HCEC 1CT (cell line): ENCODE results near the gene SLC29A3.

Source experiments
- DNase-seq: peaks from one replicate; pipeline ENCODE4 v3.0.0-alpha.2; 2017

SLC29A3 gene

DNA sequence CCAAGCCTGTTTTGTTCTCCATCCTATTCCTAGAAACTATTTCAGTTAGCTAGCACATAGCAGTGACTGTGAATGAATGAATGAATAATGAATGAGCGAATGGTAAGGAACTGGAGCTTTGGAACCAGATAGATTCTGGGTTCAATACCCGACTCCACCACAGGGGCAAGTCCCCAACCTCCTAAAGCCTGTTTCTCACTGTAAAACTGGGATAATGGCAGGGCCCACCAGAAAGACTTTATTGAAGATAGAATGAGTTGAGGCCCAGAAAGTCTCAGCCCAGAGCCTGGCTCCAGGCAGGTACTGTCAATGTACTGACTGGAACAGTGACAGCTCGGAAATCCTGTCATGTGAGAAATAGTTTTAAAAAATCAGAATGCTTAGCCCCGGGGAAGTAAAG, 76.6 kb downstream of the SLC29A3 start:
- DNase-seq: no peak

DNA sequence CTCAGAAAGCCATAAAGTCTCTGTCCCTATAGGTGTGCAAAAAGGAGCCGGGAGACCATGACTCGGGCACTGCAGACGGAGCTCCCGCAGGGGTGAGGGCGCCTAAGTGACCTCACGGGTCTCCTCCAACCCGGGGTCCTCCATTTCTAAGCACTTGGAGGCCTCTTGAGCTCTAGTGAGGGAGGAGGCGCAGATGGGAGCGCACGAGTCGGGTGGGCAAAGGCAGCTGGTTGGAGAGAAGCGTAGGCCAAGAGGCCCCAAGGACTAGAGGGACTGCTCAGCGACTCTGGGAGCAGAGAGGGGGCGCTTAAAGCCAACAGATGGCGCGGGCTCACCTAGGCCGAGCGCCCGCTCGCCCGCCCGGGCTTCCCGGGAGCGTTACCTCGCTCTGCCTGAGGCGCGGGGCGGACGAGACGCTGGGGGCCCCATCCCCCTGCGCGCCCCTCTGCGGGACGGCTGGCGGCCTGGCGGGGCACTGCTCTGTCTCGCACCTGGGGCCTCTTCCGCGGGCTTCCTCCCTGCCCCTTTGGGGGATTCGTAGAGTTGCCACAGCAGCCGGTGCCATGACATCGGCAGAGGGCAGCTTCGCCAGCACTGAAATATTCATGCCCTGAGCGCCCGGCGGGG, 77.1 kb downstream of the SLC29A3 start:
- no peak for DNase-seq

DNA sequence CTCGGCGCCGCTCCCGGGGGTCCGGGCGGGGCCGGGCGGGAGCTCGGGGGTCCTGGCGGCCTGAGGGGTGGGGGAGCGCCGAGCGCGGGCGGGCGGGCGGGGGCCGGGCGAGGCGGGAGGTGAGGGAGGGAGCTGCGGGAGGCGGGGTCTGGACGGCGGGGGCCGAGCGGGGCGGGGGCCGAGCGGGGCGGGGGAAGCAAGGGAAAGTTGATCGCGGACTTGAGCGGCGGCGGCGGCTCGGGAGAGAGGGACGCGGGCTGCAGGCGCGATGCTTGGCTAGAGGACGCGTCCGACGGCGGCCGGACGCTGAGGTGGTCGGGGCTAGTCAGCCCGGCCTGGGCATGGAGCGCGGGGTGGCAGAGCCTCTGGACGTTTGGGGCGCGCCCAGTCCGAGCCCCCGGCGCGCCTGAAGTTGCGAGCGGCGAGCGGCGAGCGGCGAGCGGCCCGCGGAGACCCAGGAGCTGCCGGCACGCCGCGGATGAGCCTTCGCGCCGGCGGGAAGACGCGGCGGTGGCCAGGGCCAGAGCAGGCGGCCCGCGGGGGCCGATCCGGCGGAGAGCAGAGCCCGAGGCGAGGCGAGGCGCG, 77.7 kb downstream of the SLC29A3 start, which contains the start of gene CDH23:
CDH23 (plus strand) TSS at position 210 of the 585 bp plus-strand sequence. CDS start 42,912 bp downstream, outside the sequence.
- DNase-seq: no peak

DNA sequence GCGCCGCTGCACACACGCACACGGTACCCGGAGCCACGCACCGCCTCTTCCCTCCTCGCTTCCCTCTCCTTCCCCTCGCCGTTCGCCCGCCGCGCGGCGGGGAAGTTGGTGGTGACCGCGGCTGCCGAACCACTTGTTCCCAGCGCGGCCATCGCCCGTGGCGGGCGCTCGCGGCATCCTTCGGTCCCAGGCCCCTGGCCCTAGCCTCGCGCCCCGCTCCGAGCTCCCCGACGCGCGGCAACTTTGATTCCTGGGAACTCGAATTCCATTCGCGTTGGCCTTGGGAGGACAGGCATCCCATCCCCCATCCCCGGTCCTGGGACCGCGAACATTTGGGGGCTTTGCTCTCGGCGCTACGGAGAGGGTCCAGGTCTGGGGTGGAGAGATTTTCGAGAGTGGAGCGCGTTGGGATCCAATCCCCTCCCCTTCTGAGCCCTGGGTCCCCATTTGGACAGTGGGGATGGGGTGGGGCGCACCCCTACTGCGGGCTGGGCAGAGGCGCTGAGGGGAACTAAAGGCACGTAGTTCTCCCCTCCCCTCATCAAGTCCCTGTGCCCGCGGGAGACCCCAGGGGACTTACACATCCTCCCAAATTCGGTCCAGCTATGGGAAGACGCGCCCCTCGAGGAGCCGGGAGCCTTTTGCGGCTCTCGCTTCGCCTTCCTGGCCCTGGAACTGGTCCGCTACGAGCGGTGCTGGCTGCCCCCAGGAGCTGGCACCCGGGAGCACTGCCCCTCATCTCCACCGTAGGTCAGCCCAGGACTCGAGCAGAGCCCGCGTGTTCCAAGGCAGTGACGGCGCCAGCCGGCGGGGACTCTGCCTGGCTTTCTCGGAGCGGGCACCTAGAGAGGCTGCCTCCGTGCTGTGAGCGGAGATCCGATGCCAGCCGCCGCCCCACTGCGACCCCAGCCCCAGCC, 78.5 kb downstream of the SLC29A3 start:
- no peak for DNase-seq

DNA sequence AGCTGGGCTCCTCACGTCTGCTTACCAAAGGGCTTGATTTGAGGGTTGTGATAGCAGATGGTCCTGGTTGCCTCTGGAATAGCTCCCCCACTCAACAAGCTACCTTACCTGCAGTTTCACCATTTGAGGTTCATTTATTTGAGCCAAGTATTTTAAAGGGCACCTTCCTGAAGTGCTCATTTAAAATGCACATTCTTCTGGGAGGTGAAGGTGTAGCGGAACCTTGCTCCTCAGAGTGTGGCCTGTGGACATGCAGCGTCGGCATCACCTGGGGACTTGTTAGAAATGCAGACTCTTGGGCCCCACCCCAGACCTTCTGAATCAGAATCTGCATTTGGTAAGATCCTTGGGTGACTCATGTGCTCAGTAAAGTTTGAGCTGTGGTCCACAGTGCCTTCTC, 79.9 kb downstream of the SLC29A3 start:
- no peak for DNase-seq

DNA sequence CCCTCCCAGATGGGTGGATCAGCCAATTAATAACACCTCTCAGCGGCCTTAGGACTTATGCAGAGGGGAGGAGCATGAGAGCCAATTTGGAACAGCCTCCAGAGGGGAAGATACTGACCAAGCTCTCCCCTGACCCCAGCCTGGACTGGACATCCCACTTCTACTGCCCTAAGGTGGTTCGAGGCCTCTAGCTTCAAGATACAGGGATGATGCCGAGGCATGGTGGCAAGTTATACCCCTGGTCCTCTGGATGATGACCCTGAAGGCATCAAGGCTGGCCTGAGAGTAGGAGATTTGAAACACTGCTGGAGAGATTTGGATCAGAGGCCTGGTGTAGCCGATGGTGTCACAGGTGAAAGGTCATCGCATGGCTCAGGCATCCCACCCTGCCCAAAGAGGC, 80.9 kb downstream of the SLC29A3 start:
- DNase-seq: no peak

DNA sequence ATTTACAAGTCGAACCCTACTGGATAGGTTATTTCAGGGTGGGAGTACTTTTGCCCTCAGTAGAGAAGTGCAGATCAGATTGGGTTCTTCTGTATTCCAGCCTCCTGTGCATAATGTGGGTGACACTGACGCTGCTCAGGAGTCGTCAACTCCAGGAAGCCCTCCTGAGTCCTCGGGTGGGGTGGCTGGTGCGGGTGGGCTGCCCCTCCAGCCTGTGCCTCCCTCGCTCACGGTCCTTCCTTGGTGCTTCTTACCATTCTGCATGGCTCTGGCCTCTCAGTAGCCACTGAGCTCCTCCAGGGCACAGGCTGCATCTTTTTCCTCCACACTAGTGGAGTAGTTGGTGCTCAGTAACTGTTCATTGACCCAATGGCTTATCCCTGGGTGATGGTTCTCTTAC, 82.0 kb downstream of the SLC29A3 start:
- DNase-seq: no peak

DNA sequence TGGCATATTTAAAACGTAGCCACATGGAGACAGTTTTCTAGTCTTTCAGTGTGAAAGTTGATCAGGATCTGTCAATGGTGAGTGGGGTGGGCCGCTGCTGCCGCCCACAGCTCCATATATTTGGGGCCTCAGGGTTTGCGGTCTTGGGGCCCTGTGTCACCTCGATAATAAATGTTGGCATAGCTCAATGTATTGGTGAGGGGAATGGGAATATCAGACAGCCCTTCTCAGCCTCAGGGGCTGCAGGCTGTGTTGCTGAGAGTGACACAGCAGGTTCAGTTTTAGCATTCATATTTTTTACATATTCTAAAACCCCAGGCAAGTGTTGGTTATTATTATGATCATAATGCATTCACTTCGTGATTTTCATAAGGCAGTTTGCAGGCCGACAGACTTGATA, 82.9 kb downstream of the SLC29A3 start:
- DNase-seq: no peak

DNA sequence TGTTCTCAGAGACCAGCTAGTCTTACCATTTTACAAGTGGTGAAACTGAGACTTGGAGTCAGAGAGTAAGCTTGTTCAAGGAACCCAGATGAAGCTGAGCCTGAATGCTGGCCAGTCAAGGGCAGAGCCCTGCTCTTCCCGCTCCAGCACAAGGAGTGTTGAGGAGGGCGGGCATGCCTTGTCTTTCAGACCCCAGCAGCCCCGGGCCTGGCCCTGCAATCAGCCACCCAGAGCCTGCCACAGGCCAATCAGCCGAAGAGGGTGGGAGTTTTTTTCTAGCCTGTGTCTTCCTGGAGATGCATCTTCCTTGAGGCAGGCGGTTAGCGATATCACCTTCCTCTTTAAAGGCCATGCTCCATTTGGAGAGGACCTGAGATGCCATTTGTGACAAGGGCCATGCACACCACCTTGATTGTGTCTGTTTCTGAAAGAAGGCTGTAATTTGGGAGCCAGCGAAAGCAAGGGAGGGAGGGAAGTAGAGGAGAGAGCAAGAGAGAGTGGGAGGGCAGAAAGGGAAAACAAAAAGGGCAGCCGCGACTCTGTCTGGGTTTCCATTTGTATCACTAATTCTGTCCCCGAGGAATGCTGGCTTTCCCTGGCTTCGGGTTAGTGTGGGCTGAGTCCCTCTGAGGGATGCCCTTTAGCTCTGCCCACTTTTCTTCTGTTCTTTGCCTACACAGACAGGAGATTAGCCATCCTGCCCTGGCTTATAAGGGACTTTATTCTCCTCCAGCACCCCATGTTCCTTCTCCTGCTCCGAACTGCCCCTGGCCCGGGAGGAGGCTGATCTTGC, 85.6 kb downstream of the SLC29A3 start:
- no peak for DNase-seq

DNA sequence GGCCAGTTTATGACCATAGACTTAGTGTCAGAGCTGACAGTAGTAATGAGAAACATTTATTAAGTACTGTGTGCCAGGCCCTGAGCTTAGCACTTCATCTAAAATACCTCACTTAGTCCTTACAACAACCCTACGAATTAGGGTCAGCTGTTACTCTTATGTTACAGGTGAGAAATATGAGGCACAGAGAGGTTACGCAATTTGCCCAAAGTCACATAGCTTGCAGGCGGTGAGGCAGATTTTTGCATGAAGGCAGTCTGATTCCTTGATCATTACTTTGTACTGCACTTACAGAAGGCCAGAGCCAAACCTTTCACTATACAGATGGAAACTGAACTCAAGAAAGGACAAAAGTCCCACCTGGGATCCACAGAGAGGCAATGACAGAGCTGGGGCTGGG, 87.8 kb downstream of the SLC29A3 start:
- no peak for DNase-seq

DNA sequence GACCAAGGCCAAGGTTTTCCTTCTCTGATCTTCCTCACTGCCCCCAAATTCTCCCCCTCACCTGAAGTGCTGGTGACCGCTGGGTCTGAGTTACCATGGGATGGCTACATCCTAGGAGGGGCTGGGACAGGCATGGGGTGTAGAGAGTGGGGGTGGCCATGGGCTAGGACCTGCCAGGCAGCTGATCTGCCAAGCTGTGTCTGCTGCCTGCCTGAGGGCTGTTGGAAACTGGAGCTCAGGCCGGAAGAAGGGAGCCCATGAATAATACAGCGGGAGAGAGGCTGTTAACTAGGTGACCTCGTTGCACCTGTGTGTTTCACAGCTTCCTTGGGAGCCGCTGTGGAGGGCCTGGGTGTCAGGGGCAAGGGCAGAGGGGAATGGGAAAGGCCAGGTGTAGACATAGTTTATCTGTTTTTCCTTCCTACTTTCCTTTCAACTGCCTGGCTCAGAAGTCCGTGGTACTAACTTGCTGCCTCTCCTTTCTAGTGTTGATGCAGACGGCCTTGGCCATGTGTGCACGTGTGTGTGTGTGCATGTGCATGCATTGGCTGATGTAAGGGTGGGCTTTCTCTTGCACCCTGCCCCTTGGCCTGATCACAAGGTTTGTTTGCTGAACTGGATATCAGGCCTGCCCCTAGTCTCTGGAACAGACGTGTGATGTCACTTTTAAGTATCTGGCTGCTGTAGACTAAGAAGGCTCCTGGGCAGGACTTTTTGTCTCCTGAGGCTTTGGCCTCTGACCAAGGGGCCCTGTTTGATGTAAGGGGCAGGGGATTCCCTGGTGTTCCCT, 89.6 kb downstream of the SLC29A3 start:
- DNase-seq: no peak

DNA sequence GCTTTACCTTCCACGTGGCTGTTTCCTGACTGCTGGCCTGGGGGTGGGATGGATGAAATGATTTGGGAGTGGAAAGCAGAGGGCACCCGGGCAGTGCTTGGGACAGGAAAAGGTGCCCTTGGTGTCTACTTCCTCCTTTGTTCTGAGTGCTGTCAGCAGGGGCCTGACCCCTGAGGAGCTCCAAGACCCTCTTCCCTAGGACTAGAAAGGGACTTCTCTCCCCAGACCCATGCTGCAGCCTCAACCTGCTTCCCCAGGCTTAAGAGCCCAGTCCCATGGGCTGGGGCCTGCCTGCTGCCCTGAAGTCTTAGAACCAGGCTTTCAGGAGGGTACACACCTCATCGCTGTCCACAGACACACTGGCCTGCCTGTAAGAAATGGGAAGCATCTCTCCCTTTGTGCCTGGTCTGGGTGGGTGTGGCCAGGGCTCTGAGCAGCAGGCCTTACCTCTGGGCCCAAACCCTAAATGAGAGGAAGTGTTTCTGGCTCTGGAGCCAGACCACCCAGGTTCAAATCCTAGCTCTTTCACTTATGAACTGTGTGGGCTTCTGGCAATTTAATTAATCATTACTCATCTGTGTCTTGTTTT, 90.6 kb downstream of the SLC29A3 start:
- DNase-seq: no peak
